ENCODE data around the gene MBD2.
"Not testable (repeated sequence)": the region's sequence is repeated elsewhere in the genome, so short reads cannot be mapped to it uniquely, and the experiment has no call there.

MBD2 gene, protein sequence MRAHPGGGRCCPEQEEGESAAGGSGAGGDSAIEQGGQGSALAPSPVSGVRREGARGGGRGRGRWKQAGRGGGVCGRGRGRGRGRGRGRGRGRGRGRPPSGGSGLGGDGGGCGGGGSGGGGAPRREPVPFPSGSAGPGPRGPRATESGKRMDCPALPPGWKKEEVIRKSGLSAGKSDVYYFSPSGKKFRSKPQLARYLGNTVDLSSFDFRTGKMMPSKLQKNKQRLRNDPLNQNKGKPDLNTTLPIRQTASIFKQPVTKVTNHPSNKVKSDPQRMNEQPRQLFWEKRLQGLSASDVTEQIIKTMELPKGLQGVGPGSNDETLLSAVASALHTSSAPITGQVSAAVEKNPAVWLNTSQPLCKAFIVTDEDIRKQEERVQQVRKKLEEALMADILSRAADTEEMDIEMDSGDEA
- 70.9 to 143 (median 104) reads per million in 18 experiments for total RNA-seq

DNA sequence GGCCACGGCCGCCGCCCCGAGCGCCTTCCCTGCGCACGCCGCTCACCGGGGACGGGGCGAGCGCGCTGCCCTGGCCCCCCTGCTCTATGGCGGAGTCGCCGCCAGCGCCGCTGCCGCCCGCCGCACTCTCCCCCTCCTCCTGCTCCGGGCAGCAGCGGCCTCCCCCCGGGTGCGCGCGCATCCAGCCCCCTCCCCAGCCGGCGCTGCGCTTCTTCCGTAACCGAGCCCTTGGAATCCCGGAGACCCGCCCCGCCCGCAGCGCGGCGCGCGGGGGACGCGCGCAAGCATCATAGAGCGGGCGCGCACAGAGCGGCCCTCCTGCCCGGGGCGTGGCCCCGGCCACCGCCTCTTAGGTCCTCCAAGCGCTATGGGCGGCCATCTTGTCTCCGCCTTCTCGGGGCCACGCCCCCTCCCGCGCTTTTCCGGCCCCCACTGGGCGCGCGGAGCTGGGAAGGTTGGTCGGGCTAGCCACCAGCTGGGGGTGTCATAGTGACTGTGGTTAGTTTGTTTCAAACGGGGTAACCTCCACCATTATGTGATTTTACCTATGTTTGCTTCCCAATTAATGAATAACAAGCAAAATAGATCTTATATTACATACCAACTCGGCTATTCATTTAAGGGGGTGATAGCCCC lies at the start of gene MBD2:
MBD2 (minus strand) TSS at position 291 of the 636 bp plus-strand sequence; CDS start at position 181, 110 bp downstream.
- DNase-seq: peak; percentile 97 to 98

DNA sequence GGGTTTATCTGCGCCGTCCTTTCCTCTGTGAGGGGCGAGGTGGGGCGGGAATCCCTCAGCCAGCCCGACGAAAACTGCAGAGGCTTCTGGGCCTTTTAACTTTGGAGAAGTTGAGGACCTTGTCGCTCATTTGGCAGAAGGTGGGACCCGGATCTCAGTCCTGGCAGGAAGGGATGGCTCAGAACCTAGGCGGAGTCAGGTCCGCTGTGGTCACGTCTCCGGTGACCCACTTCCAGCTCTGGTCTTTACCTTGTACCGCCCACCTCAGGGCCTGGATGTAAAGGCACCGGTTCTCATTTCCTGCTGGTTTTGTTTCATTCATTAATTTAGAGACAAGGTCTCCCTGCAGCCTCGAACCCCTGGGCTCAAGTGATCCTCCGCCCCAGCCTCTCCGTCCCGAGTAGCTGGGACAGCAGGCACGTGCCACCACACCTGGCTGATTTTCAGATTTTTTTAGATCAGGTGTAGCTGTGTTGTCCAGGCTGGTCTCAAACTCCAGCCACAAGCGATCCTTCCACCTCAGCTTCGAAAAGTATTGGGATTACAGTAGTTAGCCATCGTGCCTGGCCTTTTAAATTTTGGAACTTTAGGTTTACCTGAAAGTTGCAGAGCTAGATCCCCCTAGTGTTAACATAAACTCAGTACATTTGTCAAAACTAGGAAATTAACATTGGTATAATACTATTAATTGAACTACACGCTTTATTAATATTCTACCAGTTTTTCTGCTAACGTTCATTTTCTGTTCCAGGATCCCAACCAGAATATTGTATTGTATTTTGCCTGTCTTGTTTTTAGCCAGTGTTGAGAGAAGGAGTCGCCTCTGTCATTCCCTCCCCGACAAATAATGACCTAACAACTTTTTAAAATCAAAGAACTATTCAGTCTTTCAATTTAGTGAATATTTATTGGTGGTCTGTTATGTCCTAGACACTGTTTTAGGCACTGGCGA lies 45.7 kb upstream of the MBD2 start:
- peak; percentile 28 to 77 for DNase-seq

DNA sequence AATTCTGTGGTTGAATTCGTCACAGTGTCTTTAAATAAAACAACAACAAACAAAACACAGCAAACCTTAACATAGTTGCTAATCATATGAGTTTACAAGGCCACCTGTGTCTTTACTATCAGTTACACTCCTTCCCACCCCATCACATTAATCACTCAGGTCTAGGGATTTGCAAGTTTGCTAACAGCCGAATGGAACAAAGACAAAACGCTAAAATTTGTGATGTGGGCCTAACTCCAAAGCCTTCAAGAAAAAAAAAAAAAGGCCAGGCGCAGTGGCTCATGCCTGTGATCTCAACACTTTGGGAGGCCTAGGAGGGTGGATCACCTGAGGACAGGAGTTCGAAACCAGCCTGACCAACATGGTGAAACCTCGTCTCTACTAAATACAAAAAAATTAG lies 44.3 kb upstream of the MBD2 start:
- DNase-seq: no peak

DNA sequence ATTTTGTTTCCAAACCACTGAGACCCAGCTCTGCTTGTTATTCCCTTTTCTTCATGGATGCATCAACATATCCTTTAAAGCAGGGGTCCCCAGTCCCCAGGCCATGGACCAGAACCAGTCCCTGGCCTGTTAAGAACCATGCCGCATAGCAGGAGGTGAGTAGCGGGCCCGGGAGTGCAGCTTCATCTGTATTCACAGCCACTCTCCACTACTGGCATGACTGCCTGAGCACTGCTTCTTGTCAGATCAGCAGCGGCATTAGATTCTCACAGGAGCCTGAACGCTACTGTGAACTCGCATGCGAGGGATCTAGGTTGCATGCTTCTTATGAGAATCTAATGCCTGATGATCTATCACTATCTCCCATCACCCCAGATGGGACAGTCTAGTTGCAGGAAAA lies 43.2 kb upstream of the MBD2 start:
- no peak for DNase-seq

DNA sequence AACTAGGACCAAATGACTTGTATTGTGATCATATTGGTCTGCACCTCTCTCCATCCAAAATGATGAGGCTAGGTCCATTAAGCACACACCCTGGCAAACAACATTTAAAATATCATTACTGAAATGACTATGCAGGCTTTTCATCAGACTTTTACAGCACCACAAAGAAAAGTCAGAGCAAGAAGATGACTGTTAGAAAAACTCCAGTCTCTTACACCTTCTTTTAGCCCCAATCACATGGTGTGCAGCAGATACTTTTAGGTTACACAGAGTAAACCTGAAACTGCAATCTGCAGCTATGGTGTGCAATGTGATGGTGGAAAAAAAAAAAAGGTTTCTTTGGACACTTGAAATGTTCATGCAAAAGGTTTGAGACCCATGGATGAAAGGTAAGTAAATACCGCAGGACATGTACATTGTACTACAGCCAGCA lies 39.5 kb upstream of the MBD2 start:
- DNase-seq: no peak

DNA sequence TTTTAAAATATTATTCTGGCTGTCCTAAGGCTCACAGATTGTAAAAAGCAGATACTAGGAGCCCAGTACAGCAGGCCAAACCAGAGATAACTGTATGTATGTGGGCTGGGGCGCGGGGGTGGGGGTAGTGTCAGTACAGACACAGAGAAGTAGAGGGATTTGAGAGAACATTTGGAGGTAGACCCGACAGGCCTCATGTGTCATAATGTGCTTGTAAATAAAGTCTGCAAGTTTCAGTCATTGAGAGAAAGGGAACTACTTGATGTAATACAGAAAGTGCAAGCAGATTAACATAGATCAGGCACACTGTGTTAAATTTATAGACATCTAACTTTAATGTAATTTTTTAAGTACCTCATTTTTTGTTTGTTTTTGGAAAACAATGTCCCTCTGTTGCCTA lies 37.4 kb upstream of the MBD2 start:
- peak; percentile 84 to 87 for DNase-seq

DNA sequence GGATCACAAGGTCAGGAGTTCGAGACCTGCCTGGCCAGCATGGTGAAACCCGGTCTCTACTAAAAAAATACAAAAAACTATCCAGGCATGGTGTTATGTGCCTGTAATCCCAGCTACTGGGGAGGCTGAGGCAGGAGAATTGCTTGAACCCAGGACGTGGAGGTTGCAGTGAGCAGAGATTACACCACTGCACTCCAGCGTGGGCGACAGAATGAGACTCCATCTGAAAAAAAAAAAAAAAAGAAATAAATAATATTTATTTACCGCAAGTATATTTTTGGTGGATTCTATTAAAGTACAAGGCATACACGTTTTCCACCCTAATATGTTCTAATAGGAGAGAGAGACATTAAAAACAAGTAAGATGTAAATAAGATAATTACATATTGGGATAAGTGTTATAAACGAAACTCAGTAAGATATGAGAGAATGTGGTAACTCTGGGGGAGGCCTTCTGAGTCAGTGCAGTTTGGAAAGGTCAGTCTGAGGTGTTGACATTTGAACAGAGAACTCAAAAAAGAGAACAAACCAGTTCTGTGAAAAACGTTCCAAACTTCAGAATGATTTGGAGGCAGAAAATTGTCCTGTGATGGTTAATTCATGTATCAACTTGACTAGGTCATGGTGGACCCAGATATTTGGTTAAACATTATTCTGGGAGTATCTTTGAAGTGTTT lies 36.1 kb upstream of the MBD2 start:
- peak; percentile 90 to 95 for DNase-seq

DNA sequence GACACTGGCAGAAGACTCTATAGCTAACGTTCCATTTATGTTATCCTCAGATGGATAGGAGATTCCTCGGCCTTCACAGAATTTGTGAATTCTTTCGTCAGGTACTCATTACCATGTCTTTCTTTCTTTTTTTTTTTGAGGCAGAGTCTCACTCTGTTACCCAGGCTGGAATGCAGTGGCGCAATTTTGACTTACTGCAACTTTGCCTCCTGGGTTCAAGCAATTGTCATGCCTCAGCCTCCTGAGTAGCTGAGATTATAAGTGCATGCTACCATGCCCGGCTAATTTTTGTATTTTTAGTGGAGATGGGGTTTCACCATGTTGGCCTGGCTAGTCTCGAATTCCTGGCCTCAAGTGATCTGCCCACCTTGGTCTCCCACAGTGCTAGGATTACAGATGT lies 33.3 kb upstream of the MBD2 start:
- DNase-seq: not testable (repeated sequence)

DNA sequence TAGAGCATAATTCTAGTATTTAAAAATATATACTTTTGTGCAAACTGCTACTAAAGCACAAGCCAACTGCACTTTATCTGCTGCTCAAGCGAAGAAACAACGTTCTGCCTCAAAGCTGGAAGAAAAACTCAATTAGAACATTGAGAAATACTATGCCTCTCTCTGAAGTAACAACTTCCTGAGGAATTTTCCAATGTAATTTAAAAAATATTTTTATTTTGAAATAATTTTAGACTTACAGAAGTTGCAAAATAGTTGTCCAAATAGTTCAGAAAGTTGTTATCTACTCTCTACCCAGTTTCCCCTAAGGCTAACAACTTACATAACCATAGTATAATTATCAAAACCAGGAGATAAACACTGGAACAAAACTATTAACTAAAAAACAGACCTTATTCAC lies 32.5 kb upstream of the MBD2 start:
- peak; percentile 41 to 87 for DNase-seq

DNA sequence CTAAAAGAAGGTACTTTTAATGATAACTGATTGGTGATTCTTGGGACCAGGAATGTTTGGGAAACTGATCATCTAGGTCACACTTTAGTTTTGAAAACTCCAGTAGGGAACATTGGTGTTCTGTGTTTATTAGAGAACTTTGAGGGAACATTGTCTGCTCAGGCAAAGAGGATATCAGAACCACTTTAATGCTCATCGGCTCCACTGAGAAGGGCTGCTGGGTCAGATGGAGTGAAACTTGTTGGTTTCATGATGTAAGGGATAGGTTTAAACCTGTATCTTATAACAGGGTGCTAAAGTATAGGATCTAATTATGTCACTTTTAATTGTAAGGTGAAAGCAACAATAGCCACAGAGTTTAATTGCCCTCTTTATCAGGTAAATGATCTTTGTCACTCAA lies 30.7 kb upstream of the MBD2 start:
- DNase-seq: no peak

DNA sequence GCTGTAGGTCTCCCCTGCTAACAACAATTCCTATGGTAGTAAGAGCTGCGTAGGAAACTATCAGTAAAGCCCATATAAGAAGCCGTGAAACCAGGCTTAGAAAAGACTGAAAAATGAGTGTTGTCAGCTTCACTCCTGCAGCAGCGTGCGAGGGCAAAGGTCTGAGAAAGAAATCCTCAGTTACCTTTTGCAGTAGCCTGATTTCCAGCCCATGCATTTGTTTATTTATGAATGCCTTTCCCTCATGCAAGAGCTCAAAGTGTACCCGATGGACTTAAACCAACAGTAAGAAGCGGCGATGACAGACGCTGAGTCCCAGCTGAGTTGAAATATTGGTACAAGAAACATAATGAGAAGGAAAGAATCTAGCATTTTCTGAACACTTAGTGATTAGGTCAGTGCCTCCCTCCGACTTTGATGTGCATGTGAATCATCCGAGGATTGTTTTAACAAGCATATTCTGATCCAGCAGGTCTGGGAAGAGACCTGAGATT lies 29.8 kb upstream of the MBD2 start:
- DNase-seq: no peak

DNA sequence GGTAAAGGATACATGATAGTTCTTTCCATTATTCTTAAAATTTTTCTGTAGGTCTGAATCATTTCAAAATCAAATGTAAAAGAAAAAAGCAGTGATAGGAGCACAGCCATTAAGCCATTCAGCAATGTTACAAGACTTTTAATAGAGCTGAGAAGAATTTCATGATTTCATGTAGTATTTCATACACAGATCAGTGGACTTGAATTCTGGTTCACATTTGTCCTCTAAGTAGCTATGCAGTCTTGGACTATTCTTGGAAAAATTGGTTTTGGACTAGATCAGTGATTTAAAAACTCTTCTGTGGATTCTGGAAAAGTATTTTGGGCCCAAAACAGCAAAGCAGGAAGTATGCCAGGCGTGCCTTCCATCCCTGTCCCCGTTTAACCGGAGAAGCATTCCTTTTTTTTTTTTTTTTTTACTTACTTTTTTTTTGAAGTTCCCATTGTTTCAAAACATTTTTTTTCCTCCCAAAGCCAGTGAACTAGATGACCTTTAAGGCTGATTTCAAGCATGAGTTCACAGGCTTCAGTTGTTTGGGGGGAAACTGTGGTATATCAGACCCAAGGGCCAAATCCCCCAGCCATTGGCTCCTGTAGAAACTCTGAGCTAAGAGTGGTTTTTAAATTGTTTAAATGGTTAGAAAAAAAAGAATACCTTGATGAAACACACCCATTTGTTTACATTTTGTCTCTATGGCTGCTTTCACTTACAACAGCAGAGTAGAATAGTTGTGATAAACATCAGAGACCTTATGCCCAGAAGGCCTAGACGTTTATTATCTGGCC lies 27.3 kb upstream of the MBD2 start:
- DNase-seq: peak in 1 of 2 donors; percentile 10

DNA sequence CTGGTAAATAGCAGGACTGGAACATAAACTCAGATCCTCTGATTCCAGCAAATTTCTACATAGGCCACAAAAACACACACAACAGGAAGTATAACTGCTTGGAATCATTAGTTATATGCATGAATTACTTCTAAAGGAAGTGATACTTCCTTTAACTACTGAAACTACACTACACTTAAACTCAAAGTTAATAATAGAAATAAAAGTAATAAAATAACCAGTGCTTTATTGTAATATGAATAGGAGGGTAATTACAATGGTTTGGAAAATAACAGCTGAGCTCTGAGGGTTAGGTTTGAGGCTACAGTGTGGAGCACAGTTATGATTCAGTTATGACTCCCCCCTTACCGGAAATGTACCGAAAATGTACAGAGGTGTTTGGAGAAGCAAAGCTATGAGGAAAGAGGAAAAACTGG lies 26.4 kb upstream of the MBD2 start:
- peak; percentile 37 to 63 for DNase-seq

DNA sequence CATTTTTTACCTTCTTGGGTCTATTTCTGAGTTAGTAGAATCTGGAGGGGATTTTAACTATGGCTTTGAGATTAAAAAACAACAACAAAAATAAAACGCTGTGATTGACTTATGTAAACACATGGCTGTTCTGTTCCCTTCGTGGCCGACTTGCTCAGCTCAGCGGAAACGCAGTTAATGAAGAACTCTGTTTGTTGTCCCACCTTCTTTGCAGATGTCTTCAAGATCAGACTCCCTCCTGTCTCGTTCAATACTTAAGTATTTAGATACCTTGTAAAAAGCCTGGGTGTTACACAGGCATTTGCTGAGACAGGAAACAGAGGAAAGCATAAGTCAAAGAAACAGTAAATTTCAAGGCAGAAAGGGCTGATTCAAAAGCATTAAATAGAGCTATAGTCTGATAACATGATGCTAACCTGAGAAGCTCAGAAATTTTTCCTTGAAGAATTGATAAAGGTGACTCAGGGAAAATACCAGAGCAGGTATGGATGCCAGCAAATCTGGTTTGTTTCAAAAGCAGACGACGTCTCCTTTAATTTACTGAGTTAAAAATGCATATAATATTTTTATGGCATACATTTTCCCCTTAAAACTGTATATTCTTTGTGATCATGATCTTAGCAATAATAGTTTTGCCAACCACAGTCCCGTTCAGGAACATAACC lies 23.2 kb upstream of the MBD2 start:
- DNase-seq: no peak

DNA sequence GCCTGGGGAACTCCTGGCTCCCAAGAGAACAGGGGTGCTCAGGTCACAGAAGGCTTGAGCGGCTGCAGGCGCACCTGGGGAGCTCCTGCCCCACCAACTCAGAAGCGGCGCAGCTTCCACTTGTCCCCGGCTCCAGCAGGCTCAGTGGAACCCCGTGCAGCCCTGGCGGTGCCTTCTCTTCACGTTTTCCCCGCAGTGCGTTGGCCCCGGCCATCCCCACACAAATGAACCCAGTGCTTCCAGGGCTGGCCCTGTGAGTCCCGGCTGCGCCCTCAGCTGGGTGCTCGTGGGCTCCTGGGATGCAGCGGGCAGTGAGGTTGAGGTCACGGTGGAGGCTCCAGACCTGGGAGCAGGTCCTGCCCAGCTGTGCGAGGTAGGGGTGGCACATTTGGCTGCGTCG lies 17.9 kb upstream of the MBD2 start:
- no peak for DNase-seq

DNA sequence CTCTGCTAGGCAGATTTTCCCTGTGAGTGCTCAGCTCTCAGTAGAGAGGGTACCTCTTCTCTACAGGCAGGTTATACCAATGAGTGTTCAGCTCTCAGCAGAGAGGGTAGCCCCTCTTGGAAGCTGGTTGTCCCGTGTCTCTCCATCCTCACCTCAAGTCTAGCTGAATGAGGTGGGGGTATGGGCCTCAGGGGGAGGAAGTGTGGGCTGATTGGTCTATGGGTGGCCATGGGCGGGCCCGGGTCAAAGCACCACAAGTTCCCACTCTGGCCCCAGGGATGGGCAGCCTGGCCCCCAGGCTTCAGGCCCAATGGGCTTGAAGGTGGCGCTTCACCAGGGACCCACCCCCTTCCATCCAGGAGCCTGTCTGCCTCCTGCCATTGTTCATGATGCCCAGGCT lies 17.0 kb upstream of the MBD2 start:
- no peak for DNase-seq

DNA sequence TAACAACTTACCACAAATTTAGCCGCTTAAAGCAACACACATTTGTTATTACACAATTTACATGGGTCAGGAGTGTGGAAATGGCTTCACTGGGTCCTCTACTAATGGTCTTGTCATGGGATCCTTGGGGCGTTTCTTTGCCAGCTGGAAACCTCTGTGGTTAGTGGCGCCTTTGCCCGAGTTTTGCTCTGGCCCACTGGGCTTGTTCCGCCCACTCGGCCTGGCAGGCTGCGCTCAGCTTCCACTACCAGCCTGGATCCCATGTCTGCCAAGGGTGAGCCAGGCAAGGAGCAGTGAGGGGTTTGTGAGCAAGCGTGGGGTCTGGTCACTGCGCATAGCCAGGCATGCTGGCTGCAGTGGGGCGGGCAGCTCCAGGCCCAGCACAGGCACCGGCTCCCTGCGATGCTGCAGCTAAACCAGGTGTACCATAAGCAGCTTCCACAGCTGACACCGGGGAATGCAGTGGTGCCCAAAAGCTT lies 16.2 kb upstream of the MBD2 start:
- DNase-seq: peak; percentile 96 to 97

DNA sequence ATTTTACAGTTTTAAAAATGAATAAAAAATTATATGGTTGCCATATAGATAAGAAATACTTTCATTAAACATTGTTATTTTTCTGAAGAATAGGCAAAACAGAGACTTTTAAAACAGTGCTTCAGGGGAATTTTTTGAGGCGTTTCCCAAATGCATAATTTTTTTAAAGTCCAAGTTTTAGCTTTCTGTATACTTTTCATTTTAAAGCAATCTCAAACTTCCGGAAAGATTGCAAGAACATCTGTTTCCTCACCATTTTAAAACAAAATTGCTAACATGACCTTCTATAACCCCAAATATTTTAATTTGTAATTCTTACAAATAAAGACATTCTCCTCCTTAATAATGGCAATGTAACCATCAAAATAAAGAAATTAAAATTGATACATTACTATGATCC lies 15.1 kb upstream of the MBD2 start:
- peak in 1 of 2 donors; percentile 77 for DNase-seq

DNA sequence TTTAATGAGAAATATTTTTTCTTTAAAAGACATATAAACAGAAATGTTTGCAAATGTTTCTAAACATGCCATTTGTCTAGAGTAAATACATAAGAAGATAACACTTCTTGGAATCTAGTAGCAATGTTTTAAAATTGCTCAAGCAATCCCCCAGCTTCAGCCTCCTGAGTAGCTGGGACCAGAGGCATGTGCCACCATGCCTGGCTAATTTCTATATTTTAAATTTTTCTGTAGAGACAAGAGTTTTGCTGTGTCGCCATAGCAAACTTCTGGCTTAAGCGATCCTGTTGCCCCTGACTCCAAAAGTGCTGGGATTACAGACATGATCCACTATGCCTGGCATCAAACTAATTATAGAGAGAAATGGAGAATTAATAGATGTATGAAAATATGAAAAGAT lies 14.6 kb upstream of the MBD2 start:
- peak in 1 of 2 donors; percentile 30 for DNase-seq

DNA sequence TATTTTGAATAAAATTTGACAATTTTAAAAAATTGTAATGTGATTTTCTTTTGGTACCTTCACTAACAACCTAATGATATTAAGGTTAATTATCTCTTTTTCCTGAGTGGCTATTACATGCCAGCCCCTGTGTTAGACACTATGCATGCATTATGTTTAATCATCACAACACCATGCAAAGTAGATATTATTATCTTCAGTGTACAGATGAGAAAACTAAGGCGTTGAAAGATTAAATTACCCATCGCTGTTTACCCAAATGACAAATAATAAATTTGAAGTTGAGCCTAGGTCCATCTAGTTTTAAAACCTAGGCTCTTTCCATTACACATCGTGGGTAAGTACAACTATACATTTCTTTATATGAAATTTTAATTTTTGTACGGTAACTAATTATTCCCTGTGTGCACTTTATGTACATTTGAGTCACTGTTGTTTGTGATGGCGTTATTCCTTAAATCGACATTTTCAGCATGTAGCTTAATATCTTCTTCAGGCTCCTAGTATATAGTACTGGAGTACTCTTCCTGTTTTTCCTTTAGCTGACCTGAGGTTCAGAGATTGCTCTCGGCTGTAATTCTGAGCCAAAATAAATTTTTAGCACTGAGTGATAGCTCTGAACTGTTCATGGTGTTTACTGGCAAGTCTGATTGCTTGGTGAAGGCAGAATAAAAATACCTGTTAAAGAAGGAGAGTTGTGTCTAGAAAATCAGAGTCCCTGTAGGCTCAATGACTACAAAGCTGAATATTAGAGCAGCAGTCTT lies 13.9 kb upstream of the MBD2 start:
- peak in 1 of 2 donors; percentile 8 for DNase-seq

Measured in inflammatory macrophage (primary cell).